HL-60 (cell line): ENCODE results near the gene IL17RD.

ENCODE experiments used
- CTCF ChIP-seq: IDR thresholded peaks from one replicate; pipeline ENCODE4 v1.5.1; 2011; ENCODE audit warnings: low read length, control low read depth, inconsistent platforms; ENCODE audit not compliant: insufficient read depth
- POLR2AphosphoS5 ChIP-seq: IDR thresholded peaks from 2 replicates; pipeline ENCODE4 v1.6.1; 2012; ENCODE audit warnings: low read depth

DNA sequence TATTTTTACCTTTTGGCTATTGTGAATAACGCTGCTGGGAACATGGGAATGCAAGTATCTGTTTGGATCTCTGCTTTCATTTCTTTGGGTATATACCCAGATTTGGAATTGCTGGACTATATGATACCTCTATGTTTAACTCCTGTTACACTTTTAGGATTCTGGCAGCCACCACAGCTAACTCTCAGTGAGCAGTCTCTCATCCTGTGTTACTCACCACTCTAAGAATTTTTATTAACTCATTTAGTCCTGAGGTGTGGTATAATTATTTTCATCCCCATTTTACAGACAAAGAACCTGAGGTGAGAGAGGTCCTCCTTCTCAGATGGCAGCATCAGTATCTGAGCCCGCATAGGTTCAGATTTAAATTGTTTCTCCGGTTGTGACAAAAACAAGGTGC lies 103.6 kb downstream of the IL17RD start:
- TF ChIP-seq CTCF (no peak), POLR2AphosphoS5 (no peak)
